NK-92 treated with Interleukin-12 subunit alpha and Interleukin-12 subunit beta, amount 100 ng/mL, for 24 hours (cell line): Measurements from ENCODE around the gene HPD.
A peak's percentile ranks its signal among the peaks of the same experiment; 100 is the strongest.
"Not testable (repeated sequence)": the region's sequence is repeated elsewhere in the genome, so short reads cannot be mapped to it uniquely, and the experiment has no call there.

Experiments used
- DNase-seq: peaks from one replicate; lab custom pipeline; 2025; lab: John Stamatoyannopoulos, UW

The HPD gene

DNA sequence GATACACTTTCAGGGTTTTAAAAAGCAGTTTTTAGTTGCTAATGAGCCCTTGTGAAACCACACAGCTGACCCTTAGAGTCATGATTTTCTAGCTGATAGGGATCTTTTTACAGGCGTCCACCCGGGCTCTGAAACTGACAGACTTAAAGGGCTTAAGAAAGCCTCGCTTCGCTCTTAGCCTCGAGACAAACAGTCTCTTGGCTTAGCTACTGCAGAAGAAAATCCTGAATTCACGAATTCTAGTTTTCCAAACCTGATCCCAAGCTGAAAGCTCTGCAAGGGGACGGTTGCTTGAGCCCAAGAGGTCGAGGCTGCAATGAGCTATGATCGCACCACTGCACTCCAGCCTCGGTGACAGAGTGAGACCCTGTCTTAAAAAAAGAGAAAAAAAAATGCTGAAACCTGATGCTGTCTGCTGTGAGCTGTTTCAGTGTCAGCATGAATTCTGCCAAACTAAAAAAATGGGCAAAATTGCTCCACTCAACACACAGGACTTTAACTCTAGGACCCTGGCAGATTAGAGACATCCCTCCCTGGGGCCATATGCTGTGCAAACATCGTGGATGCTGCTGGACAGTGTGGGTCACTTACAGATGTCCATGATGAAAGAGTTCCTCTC lies 3.1 kb upstream of the HPD start:
- DNase-seq, result no peak

DNA sequence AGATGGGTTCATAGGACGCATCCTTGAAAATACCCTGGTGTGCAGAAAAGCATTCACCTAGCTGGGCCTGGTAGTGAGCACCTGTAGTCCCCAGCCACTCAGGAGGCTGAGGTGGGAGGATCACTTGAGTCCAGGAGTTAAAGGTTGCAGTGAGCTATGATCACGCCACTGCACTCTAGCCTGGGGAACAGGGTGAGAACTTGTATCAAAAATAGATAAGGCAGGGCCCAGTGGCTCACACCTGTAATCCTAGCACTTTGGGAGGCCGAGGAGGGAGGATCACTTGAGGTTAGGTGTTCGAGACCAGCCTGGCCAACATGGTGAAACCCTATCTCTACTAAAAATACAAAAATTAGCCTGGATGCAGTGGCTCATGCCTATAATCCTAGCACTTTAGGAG lies 2.0 kb upstream of the HPD start:
- not testable (repeated sequence) for DNase-seq

- DNase-seq, result no peak
Measured at GRCh38 chr12:121860257-121860656, 1.6 kb upstream of the HPD start.

DNA sequence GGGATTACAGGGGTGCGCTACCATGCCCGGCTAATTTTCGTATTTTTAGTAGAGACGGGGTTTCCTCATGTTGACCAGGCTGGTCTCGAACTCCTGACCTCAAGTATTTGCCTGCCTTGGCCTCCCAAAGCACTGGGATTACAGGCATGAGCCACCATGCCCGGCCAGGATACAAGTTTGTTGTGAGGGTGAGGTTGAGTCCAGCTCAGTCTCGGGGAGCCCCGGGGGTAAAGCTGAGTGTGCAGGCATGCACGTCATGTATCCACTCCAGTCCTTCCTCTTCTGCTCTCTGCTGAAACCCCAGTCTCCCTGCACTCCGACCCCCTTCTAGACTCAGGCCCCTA lies 369 bp downstream of the HPD start:
- no peak for DNase-seq

DNA sequence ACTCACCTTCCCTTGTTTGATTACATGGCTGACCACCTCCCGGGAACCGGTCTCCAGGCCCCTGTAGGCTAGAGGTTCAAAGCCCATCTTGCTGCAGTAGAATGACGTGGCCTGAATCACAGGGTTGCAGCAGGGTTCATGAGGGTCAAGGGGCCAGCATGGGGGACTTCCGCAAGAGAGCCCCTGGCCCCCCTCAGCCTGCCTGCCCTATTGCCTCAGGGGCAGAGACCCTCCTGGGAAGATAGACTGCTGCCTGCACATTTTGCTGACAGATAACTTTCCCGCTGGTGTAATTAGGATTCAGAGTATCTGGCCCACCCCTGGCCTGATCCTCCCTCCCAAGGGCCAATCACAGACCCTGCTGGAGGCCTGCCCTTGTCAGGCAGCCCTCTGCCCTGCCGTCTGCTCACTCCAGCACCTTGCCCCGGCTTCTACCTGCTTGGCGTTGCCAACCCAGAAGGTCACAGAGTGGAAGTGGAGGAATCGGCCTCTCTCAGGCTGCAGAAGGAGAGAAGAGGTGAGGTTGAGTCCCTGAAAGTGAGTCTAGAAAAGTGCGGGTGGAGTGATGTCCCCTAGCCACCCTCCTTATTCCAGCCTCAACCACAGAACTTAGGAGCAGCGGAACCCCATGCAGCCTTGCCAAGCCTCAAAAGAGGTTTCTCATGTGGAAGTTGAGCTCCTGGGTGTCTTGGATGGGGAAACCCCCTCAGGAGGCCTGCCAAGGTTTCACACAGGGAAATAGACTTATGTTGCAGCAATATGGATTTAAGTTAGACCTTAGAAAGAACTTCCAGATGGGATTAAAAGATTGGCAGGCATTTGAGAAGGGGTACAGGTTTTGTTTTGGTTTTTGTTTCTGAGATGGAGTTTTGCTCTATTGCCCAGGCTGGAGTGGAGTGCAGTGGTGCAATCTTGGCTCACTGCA lies 1.1 kb downstream of the HPD start:
- no peak for DNase-seq

DNA sequence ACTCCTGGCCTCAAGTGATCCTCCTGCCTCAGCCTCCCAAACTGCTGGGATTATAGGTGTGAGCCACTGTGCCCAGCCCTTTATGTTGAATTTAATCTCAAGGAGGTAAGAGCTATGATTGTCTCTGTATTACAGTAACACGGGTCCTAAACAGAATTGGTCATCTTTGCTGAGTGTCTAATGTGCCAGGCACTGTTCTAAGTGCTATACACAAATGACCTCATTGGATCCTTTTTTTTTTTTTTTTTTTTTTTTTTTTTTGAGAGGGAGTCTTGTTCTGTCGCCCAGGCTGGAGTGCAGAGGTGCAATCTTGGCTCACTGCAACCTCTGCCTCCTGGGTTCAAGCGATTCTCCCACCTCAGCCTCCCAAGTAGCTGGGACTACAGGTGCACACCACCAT lies 6.3 kb downstream of the HPD start:
- not testable (repeated sequence) for DNase-seq

DNA sequence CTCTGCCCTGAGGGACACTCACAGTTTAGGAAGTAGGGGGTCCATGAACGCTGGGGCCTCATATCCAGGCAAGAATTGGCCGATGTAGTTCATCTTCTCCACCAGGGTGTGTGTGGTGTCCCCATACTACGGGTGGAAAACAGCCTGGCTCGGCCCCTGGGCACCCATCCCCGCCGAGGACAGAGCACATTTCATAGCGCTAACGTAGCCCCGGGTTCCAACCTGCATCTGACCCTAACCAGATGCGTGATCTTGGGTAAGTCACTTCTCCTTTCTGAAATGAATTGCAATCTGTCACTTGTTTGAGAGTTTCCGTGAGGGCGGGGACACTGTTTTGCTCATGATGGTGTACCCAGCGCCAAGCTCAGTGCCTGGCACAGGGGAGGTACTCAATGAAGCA lies 9.0 kb downstream of the HPD start:
- no peak for DNase-seq

DNA sequence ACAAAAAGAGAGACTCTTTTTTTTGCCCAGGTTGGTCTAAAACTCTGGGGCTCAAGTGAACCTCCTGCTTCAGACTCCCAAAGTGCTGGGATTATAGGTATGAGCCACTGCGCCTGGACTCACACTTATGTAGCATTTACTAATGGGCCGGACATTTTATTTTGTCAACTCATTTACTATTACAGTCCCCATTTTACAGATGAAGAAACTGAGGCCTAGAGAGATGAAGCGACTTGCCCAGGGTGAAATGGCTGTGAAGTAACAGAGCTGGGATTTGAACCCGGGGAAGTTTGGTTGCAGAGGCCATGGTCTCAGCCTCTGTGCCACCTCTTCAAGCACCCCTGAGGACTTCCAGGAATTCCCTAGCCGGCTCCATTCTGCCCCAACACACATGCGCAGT lies 9.4 kb downstream of the HPD start:
- no peak for DNase-seq

GRCh38 chr12:121845701-121846100 lies 13.0 kb downstream of the HPD start:
- no peak for DNase-seq

DNA sequence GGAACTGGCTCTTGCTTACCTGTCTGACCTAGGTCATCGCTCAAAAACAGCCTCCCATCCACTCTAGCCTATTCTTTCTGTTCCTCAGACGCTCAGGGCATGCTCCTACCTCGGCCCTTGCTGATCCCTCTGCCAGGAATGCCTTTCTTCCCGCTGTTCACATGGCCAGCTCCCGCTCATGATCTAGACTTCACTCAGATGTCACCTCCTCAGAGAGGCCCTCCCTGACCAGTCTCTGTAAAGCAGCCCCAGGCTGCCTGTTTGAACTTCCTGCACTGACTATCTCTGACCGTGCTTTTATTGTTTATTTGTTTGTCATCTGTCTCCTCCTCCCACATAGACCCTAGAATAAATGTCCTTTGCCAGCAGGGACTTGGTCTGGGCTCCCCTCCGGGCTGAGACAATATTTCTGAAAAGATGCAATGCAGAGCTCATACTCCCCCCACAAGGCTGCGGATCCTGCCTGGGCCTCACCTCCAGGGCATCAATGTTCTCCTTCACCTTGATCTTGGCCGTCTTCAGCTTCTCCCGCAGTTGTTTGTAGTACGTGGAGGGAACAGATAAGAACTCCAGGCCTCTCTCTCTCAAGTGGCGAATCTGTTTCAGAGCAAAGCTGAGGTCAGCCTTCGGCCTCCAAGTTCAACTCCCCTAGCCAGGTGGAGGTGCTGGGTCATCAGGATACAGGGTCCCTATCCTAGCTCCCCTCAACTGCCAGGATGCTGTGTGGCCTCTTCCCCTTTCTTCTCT lies 15.2 kb downstream of the HPD start:
- DNase-seq, result no peak

DNA sequence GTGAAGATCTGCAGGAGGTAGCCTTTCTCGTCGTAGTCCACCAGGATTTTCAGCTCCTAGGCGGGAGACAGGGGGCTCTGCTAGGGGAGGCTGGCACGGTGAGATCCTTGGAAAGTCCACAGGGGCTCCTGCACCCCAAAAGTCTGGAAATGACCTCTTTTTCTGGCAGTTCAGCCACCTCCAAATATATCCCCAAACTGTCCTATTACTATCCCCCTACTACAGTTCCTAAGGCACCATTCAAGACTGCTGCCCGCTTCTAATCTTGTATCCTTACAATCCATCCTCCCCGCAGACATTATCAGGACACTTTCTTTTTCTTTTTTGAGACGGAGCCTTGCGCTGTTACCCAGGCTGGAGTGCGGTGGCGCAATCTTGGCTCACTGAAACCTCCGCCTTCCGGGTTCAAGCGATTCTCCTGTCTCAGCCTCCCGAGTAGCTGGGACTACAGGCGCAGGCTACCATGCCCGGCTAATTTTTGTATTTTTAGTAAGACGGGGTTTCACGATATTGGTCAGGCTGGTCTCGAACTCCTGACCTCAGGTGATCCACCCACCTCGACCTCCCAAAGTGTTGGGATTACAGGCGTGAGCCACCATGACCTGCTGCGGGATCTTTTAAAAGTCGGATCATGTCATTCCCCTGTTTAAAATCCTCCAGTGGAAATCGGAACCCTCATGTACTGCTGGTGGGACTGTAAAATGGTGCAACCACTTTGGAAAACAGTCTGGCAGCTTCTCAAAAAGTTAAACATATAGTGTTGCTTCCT lies 18.5 kb downstream of the HPD start:
- DNase-seq, result no peak

GRCh38 chr12:121839106-121839992 lies 19.3 kb downstream of the HPD start:
- DNase-seq, result peak; percentile 90

- DNase-seq, result no peak
Measured at GRCh38 chr12:121838126-121838525, 20.5 kb downstream of the HPD start.

GRCh38 chr12:121837680-121838079 lies 21.0 kb downstream of the HPD start:
- DNase-seq, result no peak

DNA sequence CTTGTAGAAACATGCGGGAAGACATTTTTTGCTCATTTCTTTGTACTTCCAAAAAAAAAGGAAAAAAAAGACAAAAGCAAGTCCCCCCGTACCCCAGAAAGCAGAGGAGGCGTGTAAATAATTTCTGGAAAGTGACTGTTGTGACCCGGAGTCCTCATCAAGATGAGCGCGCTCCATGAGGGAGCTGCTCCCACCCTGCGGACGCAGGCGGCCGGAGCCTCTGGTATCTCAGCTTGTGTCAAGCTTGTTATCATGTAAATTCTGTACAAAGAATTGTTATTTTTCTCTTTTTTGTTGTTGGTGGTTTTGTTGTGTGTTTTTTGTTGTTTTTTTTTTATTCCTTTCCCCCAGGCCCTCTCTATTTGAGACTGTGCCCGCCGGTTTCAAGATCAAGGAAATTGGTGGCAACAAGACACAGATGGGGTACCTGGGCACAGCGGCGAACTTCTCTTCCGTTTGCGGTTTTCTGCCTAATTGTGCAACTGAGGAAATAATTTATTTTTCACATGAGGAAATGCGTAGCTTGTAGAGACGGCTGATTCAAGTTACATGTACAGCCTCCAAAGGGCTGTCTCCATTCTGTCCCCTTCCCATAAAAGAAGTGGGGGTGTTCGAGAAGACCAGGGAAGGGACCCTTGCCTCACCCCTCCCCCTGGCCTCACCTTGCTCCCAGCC lies 27.0 kb downstream of the HPD start:
- no peak for DNase-seq

- DNase-seq, result no peak
Measured at GRCh38 chr12:121830588-121831265, 27.9 kb downstream of the HPD start.

GRCh38 chr12:121830134-121830533 lies 28.5 kb downstream of the HPD start:
- DNase-seq, result no peak

DNA sequence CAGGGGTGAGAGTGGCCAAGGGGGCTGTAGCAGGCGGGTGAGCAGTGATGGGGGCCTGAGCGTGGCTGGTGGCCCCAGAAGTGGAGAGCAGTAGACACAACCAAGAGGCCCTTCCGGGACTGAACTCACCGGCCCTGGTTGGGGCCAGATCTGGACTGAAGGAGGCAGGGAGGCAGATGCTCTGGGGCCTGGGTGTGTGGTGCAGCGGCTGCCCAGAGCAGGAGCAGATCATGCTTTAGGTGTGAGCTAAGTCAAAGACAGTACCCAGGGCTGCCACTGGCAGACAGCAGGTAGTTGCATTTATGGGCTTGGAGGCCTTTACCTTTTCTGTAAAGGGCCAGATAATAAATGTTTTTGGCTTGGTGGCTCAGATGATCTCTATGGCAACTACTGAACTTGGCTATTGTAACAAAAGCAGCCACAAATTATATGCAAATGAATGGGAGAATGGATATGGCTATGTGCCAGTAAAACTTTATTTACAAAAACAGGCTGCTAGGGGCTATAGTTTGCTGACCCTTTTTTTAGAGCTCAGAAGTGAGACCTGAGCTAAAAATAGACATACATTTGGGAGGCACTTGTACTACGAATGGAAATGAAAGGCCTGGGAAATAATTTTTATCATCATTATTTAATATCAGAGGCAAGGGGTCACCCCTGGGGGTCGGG lies 29.3 kb downstream of the HPD start:
- no peak for DNase-seq

- DNase-seq, result no peak
Measured at GRCh38 chr12:121828826-121829225, 29.8 kb downstream of the HPD start.
